T1000 (cell line): ENCODE results near the gene TMEM106B.

Experiments
- DNase-seq: peaks from one replicate; lab custom pipeline; 2025; ENCODE audit warnings: mixed read lengths; lab: John Stamatoyannopoulos, UW

TMEM106B gene

GRCh38 chr7:12228024-12228423 lies 16.9 kb downstream of the TMEM106B start:
- no peak for DNase-seq

- no peak for DNase-seq
Observed at GRCh38 chr7:12229046-12229445, 18.0 kb downstream of the TMEM106B start.

GRCh38 chr7:12231097-12231496 lies 20.0 kb downstream of the TMEM106B start:
- DNase-seq = no peak

- no peak for DNase-seq
Observed at GRCh38 chr7:12233175-12233574, 22.1 kb downstream of the TMEM106B start.

- DNase-seq = no peak
Observed at GRCh38 chr7:12234334-12234865, 23.3 kb downstream of the TMEM106B start.

- DNase-seq = no peak
Observed at GRCh38 chr7:12235970-12236369, 24.9 kb downstream of the TMEM106B start.

- DNase-seq = no peak
Observed at GRCh38 chr7:12237007-12237406, 25.9 kb downstream of the TMEM106B start.

GRCh38 chr7:12239806-12240205 lies 28.7 kb downstream of the TMEM106B start:
- no peak for DNase-seq

- DNase-seq = no peak
Observed at GRCh38 chr7:12244129-12244528, 33.0 kb downstream of the TMEM106B start.

- no peak for DNase-seq
Observed at GRCh38 chr7:12244694-12245093, 33.6 kb downstream of the TMEM106B start.

GRCh38 chr7:12249706-12250105 lies 38.6 kb downstream of the TMEM106B start:
- DNase-seq = no peak

GRCh38 chr7:12250232-12250631 lies 39.1 kb downstream of the TMEM106B start:
- DNase-seq = no peak

GRCh38 chr7:12256090-12256489 lies 45.0 kb downstream of the TMEM106B start:
- no peak for DNase-seq

GRCh38 chr7:12257582-12257981 lies 46.5 kb downstream of the TMEM106B start:
- DNase-seq = no peak

- no peak for DNase-seq
Observed at GRCh38 chr7:12258074-12258473, 47.0 kb downstream of the TMEM106B start.

GRCh38 chr7:12267542-12267941 lies 56.4 kb downstream of the TMEM106B start:
- DNase-seq = no peak

GRCh38 chr7:12269100-12269895 lies 58.2 kb downstream of the TMEM106B start:
- DNase-seq = no peak

- DNase-seq = no peak
Observed at GRCh38 chr7:12281038-12281437, 69.9 kb downstream of the TMEM106B start.

GRCh38 chr7:12287901-12288300 lies 76.8 kb downstream of the TMEM106B start:
- no peak for DNase-seq

- DNase-seq = no peak
Observed at GRCh38 chr7:12289996-12290395, 78.9 kb downstream of the TMEM106B start.

GRCh38 chr7:12290761-12291160 lies 79.7 kb downstream of the TMEM106B start:
- DNase-seq = no peak

- DNase-seq = no peak
Observed at GRCh38 chr7:12291870-12292269, 80.8 kb downstream of the TMEM106B start.
